HL-60 (cell line): ENCODE data around the gene DNAAF9.

ENCODE experiments used
- DNase-seq, 2 experiments: peaks; one replicate each; pipeline ENCODE4 v3.0.0-alpha.2; 2010 to 2020; ENCODE audit warnings: low read depth in 1 of 2, low spot score in 1 of 2
- H3K27ac ChIP-seq: fragments of 250-450 bp; sonication (Bioruptor Pico); replicated peaks from 2 replicates; pipeline ENCODE4 v1.5.1; 2020; ENCODE audit warnings: mild to moderate bottlenecking, moderate library complexity
- H3K27me3 ChIP-seq: fragments of 250-450 bp; sonication (Bioruptor Pico); 2 replicates; pipeline ENCODE4 v1.5.1; 2021; ENCODE audit warnings: mild to moderate bottlenecking, moderate library complexity; ENCODE audit not compliant: insufficient read depth, poor library complexity, severe bottlenecking
- H3K4me3 ChIP-seq: replicated peaks from 2 replicates; pipeline ENCODE4 v1.5.1; 2011; ENCODE audit warnings: mild to moderate bottlenecking, control low read depth, low read length; ENCODE audit not compliant: insufficient read depth
- GABPA ChIP-seq: IDR thresholded peaks from 2 replicates; pipeline ENCODE4 v1.6.1; 2012; ENCODE audit warnings: low read depth
- POLR2AphosphoS5 ChIP-seq: IDR thresholded peaks from 2 replicates; pipeline ENCODE4 v1.6.1; 2012; ENCODE audit warnings: low read depth
- SPI1 ChIP-seq: IDR thresholded peaks from 2 replicates; pipeline ENCODE4 v1.6.1; 2012; ENCODE audit warnings: low read depth, mild to moderate bottlenecking, borderline replicate concordance
- TF ChIP-seq, protein P1 (sequence below): IDR thresholded peaks from 2 replicates; pipeline ENCODE4 v1.6.1; 2012; ENCODE audit warnings: low read depth; ENCODE audit not compliant: insufficient replicate concordance
- TF ChIP-seq, protein P2 (sequence below): IDR thresholded peaks from one replicate; pipeline ENCODE4 v1.5.1; 2011; ENCODE audit warnings: low read length, control low read depth, inconsistent platforms; ENCODE audit not compliant: insufficient read depth

DNAAF9 gene

DNA sequence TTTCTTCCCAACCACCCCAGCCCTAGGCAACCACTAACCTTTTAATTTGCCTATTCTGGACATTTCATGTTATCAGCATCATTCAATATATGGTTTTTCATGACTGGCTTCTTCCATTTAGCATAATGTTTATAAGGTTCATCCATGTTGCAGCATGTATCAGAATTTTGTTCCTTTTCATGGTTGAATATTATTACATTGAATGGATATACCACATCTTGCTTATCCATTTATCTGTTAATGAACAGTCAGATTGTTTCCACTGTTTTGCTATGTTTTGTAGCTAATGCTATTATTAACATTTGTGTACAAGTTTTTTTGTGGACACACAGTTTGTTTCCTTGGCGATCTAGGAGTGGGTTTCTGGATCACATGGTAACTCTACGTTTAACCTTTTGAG lies 3.0 kb upstream of the DNAAF9 start:
- no peak overlapping the region for H3K27ac ChIP-seq
- H3K27me3 ChIP-seq = no peaks in the 10 kb centered on the region
- no peak for DNase-seq
- H3K4me3 ChIP-seq = no peak overlapping the region
- TF ChIP-seq, protein P1, sequence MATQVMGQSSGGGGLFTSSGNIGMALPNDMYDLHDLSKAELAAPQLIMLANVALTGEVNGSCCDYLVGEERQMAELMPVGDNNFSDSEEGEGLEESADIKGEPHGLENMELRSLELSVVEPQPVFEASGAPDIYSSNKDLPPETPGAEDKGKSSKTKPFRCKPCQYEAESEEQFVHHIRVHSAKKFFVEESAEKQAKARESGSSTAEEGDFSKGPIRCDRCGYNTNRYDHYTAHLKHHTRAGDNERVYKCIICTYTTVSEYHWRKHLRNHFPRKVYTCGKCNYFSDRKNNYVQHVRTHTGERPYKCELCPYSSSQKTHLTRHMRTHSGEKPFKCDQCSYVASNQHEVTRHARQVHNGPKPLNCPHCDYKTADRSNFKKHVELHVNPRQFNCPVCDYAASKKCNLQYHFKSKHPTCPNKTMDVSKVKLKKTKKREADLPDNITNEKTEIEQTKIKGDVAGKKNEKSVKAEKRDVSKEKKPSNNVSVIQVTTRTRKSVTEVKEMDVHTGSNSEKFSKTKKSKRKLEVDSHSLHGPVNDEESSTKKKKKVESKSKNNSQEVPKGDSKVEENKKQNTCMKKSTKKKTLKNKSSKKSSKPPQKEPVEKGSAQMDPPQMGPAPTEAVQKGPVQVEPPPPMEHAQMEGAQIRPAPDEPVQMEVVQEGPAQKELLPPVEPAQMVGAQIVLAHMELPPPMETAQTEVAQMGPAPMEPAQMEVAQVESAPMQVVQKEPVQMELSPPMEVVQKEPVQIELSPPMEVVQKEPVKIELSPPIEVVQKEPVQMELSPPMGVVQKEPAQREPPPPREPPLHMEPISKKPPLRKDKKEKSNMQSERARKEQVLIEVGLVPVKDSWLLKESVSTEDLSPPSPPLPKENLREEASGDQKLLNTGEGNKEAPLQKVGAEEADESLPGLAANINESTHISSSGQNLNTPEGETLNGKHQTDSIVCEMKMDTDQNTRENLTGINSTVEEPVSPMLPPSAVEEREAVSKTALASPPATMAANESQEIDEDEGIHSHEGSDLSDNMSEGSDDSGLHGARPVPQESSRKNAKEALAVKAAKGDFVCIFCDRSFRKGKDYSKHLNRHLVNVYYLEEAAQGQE = no peak
- TF ChIP-seq GABPA (no peak), SPI1 (no peak), POLR2AphosphoS5 (no peak)
- TF ChIP-seq, protein P2, sequence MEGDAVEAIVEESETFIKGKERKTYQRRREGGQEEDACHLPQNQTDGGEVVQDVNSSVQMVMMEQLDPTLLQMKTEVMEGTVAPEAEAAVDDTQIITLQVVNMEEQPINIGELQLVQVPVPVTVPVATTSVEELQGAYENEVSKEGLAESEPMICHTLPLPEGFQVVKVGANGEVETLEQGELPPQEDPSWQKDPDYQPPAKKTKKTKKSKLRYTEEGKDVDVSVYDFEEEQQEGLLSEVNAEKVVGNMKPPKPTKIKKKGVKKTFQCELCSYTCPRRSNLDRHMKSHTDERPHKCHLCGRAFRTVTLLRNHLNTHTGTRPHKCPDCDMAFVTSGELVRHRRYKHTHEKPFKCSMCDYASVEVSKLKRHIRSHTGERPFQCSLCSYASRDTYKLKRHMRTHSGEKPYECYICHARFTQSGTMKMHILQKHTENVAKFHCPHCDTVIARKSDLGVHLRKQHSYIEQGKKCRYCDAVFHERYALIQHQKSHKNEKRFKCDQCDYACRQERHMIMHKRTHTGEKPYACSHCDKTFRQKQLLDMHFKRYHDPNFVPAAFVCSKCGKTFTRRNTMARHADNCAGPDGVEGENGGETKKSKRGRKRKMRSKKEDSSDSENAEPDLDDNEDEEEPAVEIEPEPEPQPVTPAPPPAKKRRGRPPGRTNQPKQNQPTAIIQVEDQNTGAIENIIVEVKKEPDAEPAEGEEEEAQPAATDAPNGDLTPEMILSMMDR = no peak

DNA sequence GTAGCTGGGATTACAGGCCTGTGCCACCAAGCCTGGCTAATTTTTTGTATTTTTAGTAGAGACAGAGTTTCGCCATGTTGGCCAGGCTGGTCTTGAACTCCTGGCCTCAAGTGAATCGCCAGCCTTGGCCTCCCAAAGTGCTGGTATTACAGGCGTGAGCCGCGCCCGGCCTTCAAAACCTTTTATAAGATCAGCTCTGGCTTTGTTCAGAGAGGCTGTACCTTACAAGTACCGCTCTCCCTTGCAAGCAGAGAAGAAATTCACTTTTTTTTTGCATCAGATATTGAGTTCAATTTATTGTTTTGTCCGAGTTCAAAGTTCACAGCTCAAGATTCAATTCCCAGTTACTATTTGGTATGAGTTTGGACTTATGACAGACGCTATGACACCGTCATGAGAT lies 1.9 kb upstream of the DNAAF9 start:
- no peaks in the 10 kb centered on the region for H3K27me3 ChIP-seq
- H3K4me3 ChIP-seq = no peak overlapping the region
- no peak for DNase-seq
- TF ChIP-seq POLR2AphosphoS5 = no peak
- no peak for TF ChIP-seq GABPA
- TF ChIP-seq, protein P1 = no peak
- no peak for TF ChIP-seq SPI1
- TF ChIP-seq, protein P2 = no peak
- H3K27ac ChIP-seq = no peak overlapping the region

DNA sequence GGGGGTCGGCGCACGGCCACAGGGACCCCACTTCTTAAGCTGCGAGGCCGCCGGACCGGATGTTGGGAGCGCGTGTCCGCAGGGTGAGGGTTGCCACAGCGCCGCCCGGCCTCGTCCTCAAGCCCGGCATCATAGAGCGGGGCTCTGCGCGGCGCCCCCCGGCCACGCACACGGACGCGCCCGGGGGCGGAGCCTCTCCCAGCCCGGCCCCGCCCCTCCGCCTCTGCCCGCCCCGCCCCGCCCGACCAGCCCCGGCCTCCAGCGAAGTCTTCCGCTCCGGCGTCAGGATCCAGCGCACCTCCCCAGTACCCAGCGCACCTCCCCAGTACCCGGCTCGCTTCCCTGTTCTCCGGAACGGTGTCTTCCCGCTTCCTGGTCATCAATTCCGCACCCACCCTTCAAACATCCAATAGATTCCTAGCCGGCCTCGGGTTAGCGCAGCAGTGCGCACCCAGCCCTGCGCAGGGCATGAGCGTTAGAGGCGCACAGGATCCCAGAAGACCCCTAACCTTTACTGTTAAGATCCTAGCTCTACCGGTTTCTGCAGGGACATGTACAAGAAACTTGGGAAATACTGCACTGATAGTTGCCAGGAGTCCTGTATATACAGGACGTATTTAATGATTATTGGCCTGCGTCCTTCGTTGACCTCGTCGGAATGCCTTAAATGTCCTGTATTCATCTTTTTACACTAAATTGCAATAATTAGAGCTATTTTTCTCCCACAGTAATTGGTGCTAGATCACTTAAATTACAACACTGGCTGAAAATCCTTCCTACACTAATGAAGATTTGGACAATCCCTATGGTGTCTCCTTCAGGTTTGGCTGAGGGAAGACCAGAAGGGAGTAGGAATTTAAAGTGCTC lies 535 bp upstream of the DNAAF9 start:
- Histone ChIP-seq H3K4me3 (peak overlapping the region; percentile 73), H3K27ac (peak overlapping the region; percentile 44), H3K27me3 (no peaks in the 10 kb centered on the region)
- TF ChIP-seq, protein P1 = no peak
- TF ChIP-seq POLR2AphosphoS5 (peak; percentile 42; the same call in 1 of the 2 replicates), GABPA (no peak)
- peak; percentile 71 to 82 for DNase-seq
